ENCODE data around the gene PDCD1LG2. TPM values are rescaled to one million over a fixed set of nuclear protein-coding genes. Genes with fewer than 3 reads are reported as not detected.

The PDCD1LG2 gene
- total RNA-seq, 1 donor from 2014 or later: 8.8 TPM

DNA sequence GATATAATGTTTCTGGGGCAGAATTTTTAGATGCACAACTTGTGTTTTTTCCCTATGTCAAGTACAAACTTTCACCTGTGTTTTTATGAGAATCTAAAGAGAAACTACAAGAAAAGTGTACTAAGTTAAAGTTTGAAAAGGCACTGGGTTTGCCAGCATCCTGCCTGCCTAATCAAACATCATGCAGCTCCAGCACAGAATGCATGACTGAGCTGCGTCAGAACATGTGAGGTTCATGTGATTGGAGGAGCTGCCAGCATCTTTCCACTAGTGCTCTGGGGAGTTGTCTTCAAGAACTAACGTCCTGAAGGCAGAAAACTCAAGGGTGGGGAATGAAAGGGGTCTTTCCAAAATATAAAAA lies 72.5 kb downstream of the PDCD1LG2 start:
- Histone ChIP-seq H3K4me2 (ENCODE audit: low read length) (peak overlapping the region; percentile 48), H3K4me3 (ENCODE audit: insufficient read depth, low read depth, low read length) (no peak overlapping the region), H3K9ac (ENCODE audit: low read length) (peak overlapping the region; percentile 54), H4K20me1 (ENCODE audit: insufficient read depth, low read length) (no peaks in the 10 kb centered on the region), H3K36me3 (ENCODE audit: insufficient read depth, low read length) (no peaks in the 10 kb centered on the region), H3K79me2 (ENCODE audit: insufficient read depth, low read length) (no peaks in the 10 kb centered on the region), H3K9me3 (ENCODE audit: insufficient read depth, low read depth, low read length) (no peaks in the 10 kb centered on the region), H3K27me3 (ENCODE audit: insufficient read depth, low read length) (no peaks in the 10 kb centered on the region), H3K27ac (ENCODE audit: low read depth, low read length) (peak overlapping the region; percentile 72), H2AFZ (ENCODE audit: low read depth, low read length) (peak overlapping the region; percentile 69), H3K4me1 (ENCODE audit: insufficient read depth, low read length) (peaks cover 22% of the 10 kb centered on the region)
- H3K27me3 Mint-ChIP-seq (ENCODE audit: low read depth, unreplicated experiment): no peaks in the 10 kb centered on the region
- no peak for FAIRE-seq
- peak overlapping the region; percentile 83 for H3K27ac Mint-ChIP-seq (ENCODE audit: unreplicated experiment)
- H3K36me3 Mint-ChIP-seq (ENCODE audit: low read depth, unreplicated experiment): peaks cover 5% of the 10 kb centered on the region
- TF ChIP-seq CTCF (IDR thresholded peaks at IDR 0.05; ENCODE audit: insufficient read depth, low read depth, low read length) (no peak), EZH2 (IDR thresholded peaks at IDR 0.05; ENCODE audit: insufficient read depth, low read length) (no peak)
- H3K4me1 Mint-ChIP-seq (ENCODE audit: low read depth, unreplicated experiment): peaks cover 35% of the 10 kb centered on the region
- peak; percentile 75 for DNase-seq (ENCODE audit: low read depth)
- no peak overlapping the region for H3K4me3 Mint-ChIP-seq (ENCODE audit: unreplicated experiment)
- H3K9me3 Mint-ChIP-seq (ENCODE audit: unreplicated experiment): peaks cover 6% of the 10 kb centered on the region

- DNase-seq (ENCODE audit: low read depth) (peak; percentile 43), FAIRE-seq (no peak)
- Histone ChIP-seq H3K27me3 (ENCODE audit: insufficient read depth, low read length) (no peaks in the 10 kb centered on the region), H3K9me3 (ENCODE audit: insufficient read depth, low read depth, low read length) (no peaks in the 10 kb centered on the region), H3K79me2 (ENCODE audit: insufficient read depth, low read length) (no peaks in the 10 kb centered on the region), H3K4me1 (ENCODE audit: insufficient read depth, low read length) (peaks cover 22% of the 10 kb centered on the region), H3K27ac (ENCODE audit: low read depth, low read length) (peak overlapping the region; percentile 60), H2AFZ (ENCODE audit: low read depth, low read length) (no peak overlapping the region), H3K36me3 (ENCODE audit: insufficient read depth, low read length) (no peaks in the 10 kb centered on the region), H3K4me2 (ENCODE audit: low read length) (peak overlapping the region; percentile 10), H3K9ac (ENCODE audit: low read length) (peak overlapping the region; percentile 12), H3K4me3 (ENCODE audit: insufficient read depth, low read depth, low read length) (no peak overlapping the region), H4K20me1 (ENCODE audit: insufficient read depth, low read length) (no peaks in the 10 kb centered on the region)
- Mint-ChIP-seq H3K36me3 (ENCODE audit: low read depth, unreplicated experiment) (no peaks in the 10 kb centered on the region), H3K9me3 (ENCODE audit: unreplicated experiment) (no peaks in the 10 kb centered on the region), H3K4me1 (ENCODE audit: low read depth, unreplicated experiment) (peaks cover 29% of the 10 kb centered on the region), H3K27ac (ENCODE audit: unreplicated experiment) (peak overlapping the region; percentile 88), H3K27me3 (ENCODE audit: low read depth, unreplicated experiment) (no peaks in the 10 kb centered on the region), H3K4me3 (ENCODE audit: unreplicated experiment) (no peak overlapping the region)
- TF ChIP-seq CTCF (IDR thresholded peaks at IDR 0.05; ENCODE audit: insufficient read depth, low read depth, low read length): no peak
- TF ChIP-seq EZH2 (IDR thresholded peaks at IDR 0.05; ENCODE audit: insufficient read depth, low read length): no peak
Observed at GRCh38 chr9:5586391-5586802, 76.1 kb downstream of the PDCD1LG2 start.

DNA sequence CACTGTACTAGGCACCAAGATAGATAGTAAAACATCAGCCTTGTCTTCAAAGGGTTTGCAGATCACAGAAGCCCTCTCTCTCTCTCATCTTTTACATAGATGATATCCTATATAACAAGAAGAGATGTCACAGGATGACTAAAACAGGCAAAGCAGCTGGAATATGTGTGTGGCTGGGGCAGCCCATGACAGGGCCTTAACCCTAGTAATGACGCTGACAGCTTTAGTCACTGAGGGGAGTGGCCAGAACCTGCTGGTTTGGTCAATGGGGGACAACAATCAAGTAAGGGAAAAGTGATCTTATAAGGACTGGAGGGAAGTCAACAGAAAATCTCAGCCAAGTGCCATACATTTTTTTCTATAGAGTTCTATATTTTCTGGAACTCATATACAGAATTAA lies 76.7 kb downstream of the PDCD1LG2 start:
- peak overlapping the region; percentile 60 for H3K27ac ChIP-seq (ENCODE audit: low read depth, low read length)
- H3K4me1 ChIP-seq (ENCODE audit: insufficient read depth, low read length): peaks cover 22% of the 10 kb centered on the region
- no peak overlapping the region for H3K9ac ChIP-seq (ENCODE audit: low read length)
- Mint-ChIP-seq H3K4me3 (ENCODE audit: unreplicated experiment) (peak overlapping the region; percentile 34), H3K9me3 (ENCODE audit: unreplicated experiment) (no peaks in the 10 kb centered on the region), H3K36me3 (ENCODE audit: low read depth, unreplicated experiment) (no peaks in the 10 kb centered on the region), H3K27ac (ENCODE audit: unreplicated experiment) (peak overlapping the region; percentile 88), H3K4me1 (ENCODE audit: low read depth, unreplicated experiment) (peaks cover 29% of the 10 kb centered on the region), H3K27me3 (ENCODE audit: low read depth, unreplicated experiment) (no peaks in the 10 kb centered on the region)
- no peak overlapping the region for H2AFZ ChIP-seq (ENCODE audit: low read depth, low read length)
- no peaks in the 10 kb centered on the region for H3K36me3 ChIP-seq (ENCODE audit: insufficient read depth, low read length)
- no peak for TF ChIP-seq EZH2 (IDR thresholded peaks at IDR 0.05; ENCODE audit: insufficient read depth, low read length)
- no peak for TF ChIP-seq CTCF (IDR thresholded peaks at IDR 0.05; ENCODE audit: insufficient read depth, low read depth, low read length)
- H3K27me3 ChIP-seq (ENCODE audit: insufficient read depth, low read length): no peaks in the 10 kb centered on the region
- peak overlapping the region; percentile 10 for H3K4me2 ChIP-seq (ENCODE audit: low read length)
- no peaks in the 10 kb centered on the region for H3K79me2 ChIP-seq (ENCODE audit: insufficient read depth, low read length)
- FAIRE-seq: no peak
- H3K4me3 ChIP-seq (ENCODE audit: insufficient read depth, low read depth, low read length): no peak overlapping the region
- no peaks in the 10 kb centered on the region for H4K20me1 ChIP-seq (ENCODE audit: insufficient read depth, low read length)
- DNase-seq (ENCODE audit: low read depth): peak; percentile 74
- H3K9me3 ChIP-seq (ENCODE audit: insufficient read depth, low read depth, low read length): no peaks in the 10 kb centered on the region

All from astrocyte (in vitro differentiated cells and primary cell).